Trophoblast cell (in vitro differentiated cells and primary cell): ENCODE measurements around the gene FAM81B.

ENCODE experiments used
- DNase-seq, 2 donors: peaks; one replicate each; pipeline ENCODE4 v3.0.0-alpha.2; 2016
- H2AFZ ChIP-seq: 2 replicates; pipeline ENCODE4 v1.6.1; 2013; ENCODE audit warnings: low read length, moderate library complexity, mild to moderate bottlenecking; ENCODE audit not compliant: insufficient read depth, poor library complexity
- H2AK5ac ChIP-seq: 2 replicates; pipeline ENCODE4 v1.6.1; 2013; ENCODE audit warnings: mild to moderate bottlenecking, low read length
- H2BK120ac ChIP-seq: 2 replicates; pipeline ENCODE4 v1.6.1; 2013; ENCODE audit warnings: low read length, mild to moderate bottlenecking, moderate library complexity; ENCODE audit not compliant: insufficient read depth, poor library complexity
- H2BK12ac ChIP-seq: 2 replicates; pipeline ENCODE4 v1.6.1; 2013; ENCODE audit warnings: mild to moderate bottlenecking, low read length, moderate library complexity
- H2BK5ac ChIP-seq: 2 replicates; pipeline ENCODE4 v1.6.1; 2013; ENCODE audit warnings: low read length, low read depth, moderate library complexity, mild to moderate bottlenecking; ENCODE audit not compliant: poor library complexity
- H3K14ac ChIP-seq: 2 replicates; pipeline ENCODE4 v1.6.1; 2013; ENCODE audit warnings: mild to moderate bottlenecking, low read length
- H3K18ac ChIP-seq: 2 replicates; pipeline ENCODE4 v1.6.1; 2013; ENCODE audit warnings: mild to moderate bottlenecking, low read length
- H3K23ac ChIP-seq: 2 replicates; pipeline ENCODE4 v1.6.1; 2013; ENCODE audit warnings: low read length
- H3K27ac ChIP-seq: 2 replicates; pipeline ENCODE4 v1.5.1; 2013; ENCODE audit warnings: low read depth, mild to moderate bottlenecking, inconsistent platforms, low read length, moderate library complexity
- H3K27me3 ChIP-seq: 2 replicates; pipeline ENCODE4 v1.6.1; 2013; ENCODE audit warnings: inconsistent platforms, mild to moderate bottlenecking, low read length, moderate library complexity; ENCODE audit not compliant: insufficient read depth
- H3K36me3 ChIP-seq, 2 experiments: 1 replicate in 1 of 2; 2 replicates in 1 of 2; pipeline ENCODE4 v1.6.1; 2013; ENCODE audit warnings: low read length in 2 of 2, mild to moderate bottlenecking in 2 of 2, moderate library complexity in 1 of 2; ENCODE audit not compliant: insufficient read depth in 2 of 2, control insufficient read depth in 1 of 2
- H3K4ac ChIP-seq: 2 replicates; pipeline ENCODE4 v1.6.1; 2013; ENCODE audit warnings: low read depth, mild to moderate bottlenecking, low read length, moderate library complexity
- H3K4me1 ChIP-seq, 2 experiments: 1 replicate in 1 of 2; 2 replicates in 1 of 2; pipeline ENCODE4 v1.6.1; 2013; ENCODE audit warnings: low read length in 2 of 2, mild to moderate bottlenecking in 2 of 2, moderate library complexity in 1 of 2; ENCODE audit not compliant: insufficient read depth in 2 of 2, control insufficient read depth in 1 of 2
- H3K4me2 ChIP-seq: 2 replicates; pipeline ENCODE4 v1.6.1; 2013; ENCODE audit warnings: inconsistent platforms, mild to moderate bottlenecking, low read length, moderate library complexity
- H3K4me3 ChIP-seq: 2 replicates; pipeline ENCODE4 v1.5.1; 2013; ENCODE audit warnings: mild to moderate bottlenecking, low read depth, low read length, inconsistent platforms
- H3K79me1 ChIP-seq: one replicate; pipeline ENCODE4 v1.6.1; 2013; ENCODE audit warnings: low read length
- H3K79me2 ChIP-seq: 2 replicates; pipeline ENCODE4 v1.6.1; 2013; ENCODE audit warnings: low read length, mild to moderate bottlenecking; ENCODE audit not compliant: control insufficient read depth, insufficient read depth, poor library complexity
- H3K9ac ChIP-seq: 2 replicates; pipeline ENCODE4 v1.6.1; 2013; ENCODE audit warnings: mild to moderate bottlenecking, low read length
- H3K9me3 ChIP-seq: 2 replicates; pipeline ENCODE4 v1.6.1; 2013; ENCODE audit warnings: low read depth, mild to moderate bottlenecking, control low read depth, inconsistent platforms, low read length; ENCODE audit not compliant: insufficient read depth
- H4K12ac ChIP-seq: 2 replicates; pipeline ENCODE4 v1.6.1; 2013; ENCODE audit warnings: low read depth, mild to moderate bottlenecking, low read length, moderate library complexity
- H4K8ac ChIP-seq: 2 replicates; pipeline ENCODE4 v1.6.1; 2013; ENCODE audit warnings: low read depth, mild to moderate bottlenecking, low read length, moderate library complexity
- H4K91ac ChIP-seq: one replicate; pipeline ENCODE4 v1.6.1; 2013; ENCODE audit warnings: low read depth, mild to moderate bottlenecking, low read length, moderate library complexity
- WGBS: extraction: QIAGEN DNeasy Blood & Tissue Kit; methylation state at CpG from one replicate; pipeline ENCODE4 v1.1.7; 2013; ENCODE audit warnings: missing lambda C conversion rate; ENCODE audit not compliant: insufficient read length, insufficient coverage; ENCODE audit errors: extremely low coverage; 5-methylcytosine and 5-hydroxymethylcytosine counted together

The FAM81B gene

GRCh38 chr5:95379133-95379532 lies 12.0 kb upstream of the FAM81B start:
- H2BK120ac ChIP-seq: no peak overlapping the region
- no peaks in the 10 kb centered on the region for H3K36me3 ChIP-seq
- DNase-seq: no peak
- no peak overlapping the region for H2BK5ac ChIP-seq
- no peak overlapping the region for H3K18ac ChIP-seq
- no peak overlapping the region for H3K9ac ChIP-seq
- no peak overlapping the region for H3K23ac ChIP-seq
- no peak overlapping the region for H2AK5ac ChIP-seq
- H2AFZ ChIP-seq: no peak overlapping the region
- no peak overlapping the region for H3K27ac ChIP-seq
- H3K4me3 ChIP-seq: no peak overlapping the region
- H2BK12ac ChIP-seq: no peak overlapping the region
- no peak overlapping the region for H4K8ac ChIP-seq
- no peaks in the 10 kb centered on the region for H3K79me1 ChIP-seq
- H4K12ac ChIP-seq: no peak overlapping the region
- no peak overlapping the region for H3K4ac ChIP-seq
- H3K14ac ChIP-seq: no peak overlapping the region
- H3K79me2 ChIP-seq: no peaks in the 10 kb centered on the region
- WGBS: no CpG with 5 or more reads among the region's 2 CpGs
- peaks cover 4% of the 10 kb centered on the region for H3K9me3 ChIP-seq
- H3K4me1 ChIP-seq: no peaks in the 10 kb centered on the region
- H3K27me3 ChIP-seq: no peaks in the 10 kb centered on the region
- H4K91ac ChIP-seq: no peak overlapping the region
- no peak overlapping the region for H3K4me2 ChIP-seq

GRCh38 chr5:95380103-95380628 lies 11.0 kb upstream of the FAM81B start:
- Histone ChIP-seq H3K14ac (no peak overlapping the region), H3K36me3 (no peaks in the 10 kb centered on the region), H3K27me3 (no peaks in the 10 kb centered on the region), H3K23ac (no peak overlapping the region), H4K8ac (no peak overlapping the region), H4K91ac (no peak overlapping the region), H2AK5ac (no peak overlapping the region), H2BK12ac (no peak overlapping the region), H3K4me1 (no peaks in the 10 kb centered on the region), H2AFZ (no peak overlapping the region), H3K4ac (no peak overlapping the region), H3K79me2 (no peaks in the 10 kb centered on the region), H3K4me2 (no peak overlapping the region), H3K9me3 (peaks cover 4% of the 10 kb centered on the region), H2BK5ac (no peak overlapping the region), H3K4me3 (no peak overlapping the region), H3K27ac (no peak overlapping the region), H2BK120ac (no peak overlapping the region), H3K9ac (no peak overlapping the region), H4K12ac (no peak overlapping the region), H3K18ac (no peak overlapping the region), H3K79me1 (no peaks in the 10 kb centered on the region)
- WGBS: no CpG with 5 or more reads among the region's 5 CpGs
- no peak for DNase-seq

DNA sequence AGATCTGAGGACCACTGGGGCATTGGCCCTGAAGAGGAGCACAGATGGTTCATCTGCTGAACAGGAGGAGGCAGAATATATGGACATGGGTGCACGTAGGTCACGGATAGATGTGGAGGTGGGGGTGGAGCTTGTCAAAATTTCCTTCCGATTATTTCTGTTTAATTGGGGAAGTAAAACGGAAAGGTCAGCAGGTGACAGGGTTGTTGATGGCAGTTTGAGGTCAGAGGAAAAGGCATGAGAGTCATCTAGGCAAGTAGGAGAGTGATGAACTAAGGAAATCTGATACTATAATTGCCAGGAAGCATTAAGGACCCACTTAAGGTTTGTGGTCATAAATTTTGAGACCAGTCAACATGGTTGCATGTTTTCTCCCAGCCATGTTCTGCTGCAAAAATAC lies 8.4 kb upstream of the FAM81B start:
- Histone ChIP-seq H2BK120ac (no peak overlapping the region), H3K27ac (no peak overlapping the region), H3K18ac (no peak overlapping the region), H3K9ac (no peak overlapping the region), H3K79me1 (no peaks in the 10 kb centered on the region), H3K23ac (no peak overlapping the region), H2AFZ (no peak overlapping the region), H3K4ac (no peak overlapping the region), H2BK5ac (no peak overlapping the region), H4K8ac (no peak overlapping the region), H3K36me3 (no peaks in the 10 kb centered on the region), H2BK12ac (no peak overlapping the region), H3K9me3 (peaks cover 4% of the 10 kb centered on the region), H3K4me3 (no peak overlapping the region), H4K12ac (no peak overlapping the region), H3K4me1 (no peaks in the 10 kb centered on the region), H4K91ac (no peak overlapping the region), H3K27me3 (no peaks in the 10 kb centered on the region), H3K14ac (no peak overlapping the region), H2AK5ac (no peak overlapping the region), H3K4me2 (no peak overlapping the region), H3K79me2 (no peaks in the 10 kb centered on the region)
- DNase-seq: no peak
- no CpG with 5 or more reads among the region's 4 CpGs for WGBS

DNA sequence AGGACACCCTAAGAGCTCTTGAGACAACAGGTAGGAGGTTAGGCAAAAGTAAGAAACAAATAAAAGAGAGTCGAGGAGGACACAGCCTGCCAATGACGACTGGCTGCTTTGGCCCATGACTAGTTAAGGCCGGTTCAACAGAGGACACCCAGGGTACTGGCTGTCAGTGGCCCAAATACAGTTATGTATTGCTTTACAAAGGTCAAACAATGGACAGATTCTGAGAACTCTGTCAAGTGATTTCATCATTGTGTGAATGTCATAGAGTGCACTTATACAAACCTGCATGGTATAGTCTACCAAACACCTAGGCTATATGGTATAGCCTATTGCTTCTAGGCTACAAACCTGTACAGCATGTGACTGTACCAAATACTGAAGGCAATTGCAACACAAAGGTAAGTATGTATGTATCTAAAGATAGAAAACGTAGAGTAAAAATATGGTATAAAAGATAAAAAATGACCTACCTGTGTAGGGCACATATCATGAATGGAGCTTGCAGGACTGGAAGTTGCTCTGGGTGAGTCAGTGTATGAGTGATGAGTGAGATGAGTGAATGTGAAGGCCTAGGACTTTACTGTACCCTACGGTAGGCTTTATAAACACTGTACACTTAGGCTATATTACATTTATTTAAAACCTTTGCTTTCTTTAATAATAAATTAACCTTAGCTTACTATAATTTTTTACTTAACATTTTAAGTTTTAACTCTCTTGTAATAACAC lies 6.5 kb upstream of the FAM81B start:
- H3K4me1 ChIP-seq: no peaks in the 10 kb centered on the region
- no peak overlapping the region for H2BK120ac ChIP-seq
- H2BK5ac ChIP-seq: no peak overlapping the region
- H3K23ac ChIP-seq: no peak overlapping the region
- H4K12ac ChIP-seq: no peak overlapping the region
- H4K8ac ChIP-seq: no peak overlapping the region
- no peak overlapping the region for H3K4me3 ChIP-seq
- no peaks in the 10 kb centered on the region for H3K79me1 ChIP-seq
- no peak overlapping the region for H2AFZ ChIP-seq
- no peak overlapping the region for H3K4ac ChIP-seq
- H2BK12ac ChIP-seq: no peak overlapping the region
- no peak overlapping the region for H3K18ac ChIP-seq
- peaks cover 4% of the 10 kb centered on the region for H3K9me3 ChIP-seq
- no peak overlapping the region for H4K91ac ChIP-seq
- no peaks in the 10 kb centered on the region for H3K36me3 ChIP-seq
- no CpG with 5 or more reads among the region's 5 CpGs for whole genome bisulfite sequencing
- DNase-seq: no peak
- H3K27me3 ChIP-seq: no peaks in the 10 kb centered on the region
- H2AK5ac ChIP-seq: no peak overlapping the region
- H3K4me2 ChIP-seq: no peak overlapping the region
- H3K14ac ChIP-seq: no peak overlapping the region
- H3K9ac ChIP-seq: no peak overlapping the region
- no peak overlapping the region for H3K27ac ChIP-seq
- no peaks in the 10 kb centered on the region for H3K79me2 ChIP-seq
